Gastroesophageal sphincter (tissue), 4 donors: Measurements from ENCODE around the gene CEP68. TPM values are rescaled to one million over a fixed set of nuclear protein-coding genes. Genes with fewer than 3 reads are reported as not detected.

Experiments used
- ATAC-seq: fragments of 150-250 bp; one replicate; pipeline ENCODE4 v1.9.1; 2016; ENCODE audit warnings: mild to moderate bottlenecking, moderate library complexity
- H3K27ac ChIP-seq, 4 donors: fragments of 200-600 bp; sonication (generic) in 3 of 4; 1 replicate in 3 of 4; 2 replicates in 1 of 4; pipeline ENCODE4 v1.5.1; 2016 to 2019
- H3K27me3 ChIP-seq: fragments of 200-600 bp; sonication (generic); one replicate; pipeline ENCODE4 v1.5.1; 2019
- H3K36me3 ChIP-seq, 2 donors: fragments of 200-600 bp; sonication (generic); one replicate each; pipeline ENCODE4 v1.5.1; 2019; ENCODE audit warnings: control low read depth in 1 of 2
- H3K4me1 ChIP-seq, 3 donors: fragments of 200-600 bp; sonication (generic); 1 replicate in 2 of 3; 2 replicates in 1 of 3; pipeline ENCODE4 v1.5.1; 2016 to 2019; ENCODE audit warnings: control low read depth in 2 of 3
- H3K4me3 ChIP-seq, 2 donors: fragments of 200-600 bp; sonication (generic); one replicate each; pipeline ENCODE4 v1.5.1; 2019; ENCODE audit warnings: mild to moderate bottlenecking in 1 of 2, moderate library complexity in 1 of 2
- H3K9me3 ChIP-seq, 3 donors: fragments of 200-600 bp; sonication (generic); one replicate each; pipeline ENCODE4 v1.5.1; 2017 to 2019; ENCODE audit warnings: control low read depth in 2 of 3
- EP300 ChIP-seq: sonication (generic); formaldehyde crosslinking; IDR thresholded peaks from one replicate; pipeline ENCODE4 v1.6.1; 2017; ENCODE audit warnings: antibody characterized with exemption, mild to moderate bottlenecking
- POLR2A ChIP-seq, 2 donors: fragments of 450-650 bp; IDR thresholded peaks; one replicate each; pipeline ENCODE4 v1.6.1; 2017; ENCODE audit warnings: antibody characterized with exemption in 2 of 2, mild to moderate bottlenecking in 2 of 2, moderate library complexity in 1 of 2
- POLR2AphosphoS5 ChIP-seq: sonication (generic); formaldehyde crosslinking; IDR thresholded peaks from one replicate; pipeline ENCODE4 v1.6.1; 2017; ENCODE audit warnings: antibody characterized with exemption
- WGBS, 2 donors: methylation state at CpG; one replicate each; pipeline ENCODE4 v1.1.5; 2018; ENCODE audit warnings: low coverage in 1 of 2; 5-methylcytosine and 5-hydroxymethylcytosine counted together
- total RNA-seq, 4 donors: library from RNA; depleted of rRNA; stranded (reverse); fragments of >200 nt; gene quantifications; one replicate each; pipeline ENCODE4 v1.1.0, GENCODE V29; 2016
- TF ChIP-seq, protein P1 (sequence below), 4 experiments: fragments of 200-600 bp in 2 of 4; fragments of 450-650 bp in 2 of 4; sonication (generic) in 1 of 4; IDR thresholded peaks; one replicate each; pipeline ENCODE4 v1.5.1; 2017 to 2019; ENCODE audit warnings: antibody characterized with exemption in 4 of 4, mild to moderate bottlenecking in 2 of 4, moderate library complexity in 2 of 4

Gene CEP68
- total RNA-seq, 4 donors from 2014 or later, result 26.3 to 48.9 (median 30.3) TPM

DNA sequence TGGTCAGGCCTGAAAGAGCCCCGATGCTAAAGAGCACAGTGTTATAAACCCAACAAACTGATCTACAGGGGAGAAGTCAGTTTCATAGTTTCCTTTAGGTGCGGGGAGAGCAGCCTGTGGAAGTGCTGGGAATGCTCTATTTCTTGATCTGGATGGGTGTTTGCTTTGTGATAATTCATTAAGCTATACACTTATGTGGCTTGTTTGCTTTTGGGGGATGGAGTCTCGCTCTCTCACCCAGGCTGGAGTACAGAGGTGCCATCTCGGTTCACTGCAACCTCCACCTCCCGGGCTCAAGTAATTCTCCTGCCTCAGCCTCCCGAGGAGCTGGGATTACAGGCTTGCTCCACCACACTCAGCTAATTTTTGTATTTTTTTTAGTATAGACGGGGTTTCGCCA, 30.1 kb upstream of the CEP68 start:
- Histone ChIP-seq H3K9me3 (no peaks in the 10 kb centered on the region), H3K4me3 (no peak overlapping the region), H3K27me3 (no peaks in the 10 kb centered on the region), H3K36me3 (peaks cover 0 to 25% of the 10 kb centered on the region in 2 donors), H3K4me1 (no peaks in the 10 kb centered on the region), H3K27ac (no peak overlapping the region)
- no peak for TF ChIP-seq EP300
- no peak for ATAC-seq
- 93 to 98% methylated on average over 8 of the region's 8 CpGs for WGBS, 2 donors

GRCh38 chr2:65026704-65027464, 29.3 kb upstream of the CEP68 start:
- Histone ChIP-seq H3K27me3 (no peaks in the 10 kb centered on the region), H3K27ac (no peak overlapping the region), H3K4me1 (no peaks in the 10 kb centered on the region), H3K9me3 (no peaks in the 10 kb centered on the region), H3K4me3 (no peak overlapping the region), H3K36me3 (peaks cover 0 to 18% of the 10 kb centered on the region in 2 donors)
- no peak for ATAC-seq
- TF ChIP-seq POLR2AphosphoS5, result no peak
- TF ChIP-seq POLR2A (IDR thresholded peaks at IDR 0.05), result no peak
- TF ChIP-seq EP300, result no peak
- TF ChIP-seq, protein P1, sequence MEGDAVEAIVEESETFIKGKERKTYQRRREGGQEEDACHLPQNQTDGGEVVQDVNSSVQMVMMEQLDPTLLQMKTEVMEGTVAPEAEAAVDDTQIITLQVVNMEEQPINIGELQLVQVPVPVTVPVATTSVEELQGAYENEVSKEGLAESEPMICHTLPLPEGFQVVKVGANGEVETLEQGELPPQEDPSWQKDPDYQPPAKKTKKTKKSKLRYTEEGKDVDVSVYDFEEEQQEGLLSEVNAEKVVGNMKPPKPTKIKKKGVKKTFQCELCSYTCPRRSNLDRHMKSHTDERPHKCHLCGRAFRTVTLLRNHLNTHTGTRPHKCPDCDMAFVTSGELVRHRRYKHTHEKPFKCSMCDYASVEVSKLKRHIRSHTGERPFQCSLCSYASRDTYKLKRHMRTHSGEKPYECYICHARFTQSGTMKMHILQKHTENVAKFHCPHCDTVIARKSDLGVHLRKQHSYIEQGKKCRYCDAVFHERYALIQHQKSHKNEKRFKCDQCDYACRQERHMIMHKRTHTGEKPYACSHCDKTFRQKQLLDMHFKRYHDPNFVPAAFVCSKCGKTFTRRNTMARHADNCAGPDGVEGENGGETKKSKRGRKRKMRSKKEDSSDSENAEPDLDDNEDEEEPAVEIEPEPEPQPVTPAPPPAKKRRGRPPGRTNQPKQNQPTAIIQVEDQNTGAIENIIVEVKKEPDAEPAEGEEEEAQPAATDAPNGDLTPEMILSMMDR (IDR thresholded peaks at IDR 0.05), result no peak
- 100% methylated on average over 2 to 4 of the region's 13 CpGs for WGBS, 2 donors

DNA sequence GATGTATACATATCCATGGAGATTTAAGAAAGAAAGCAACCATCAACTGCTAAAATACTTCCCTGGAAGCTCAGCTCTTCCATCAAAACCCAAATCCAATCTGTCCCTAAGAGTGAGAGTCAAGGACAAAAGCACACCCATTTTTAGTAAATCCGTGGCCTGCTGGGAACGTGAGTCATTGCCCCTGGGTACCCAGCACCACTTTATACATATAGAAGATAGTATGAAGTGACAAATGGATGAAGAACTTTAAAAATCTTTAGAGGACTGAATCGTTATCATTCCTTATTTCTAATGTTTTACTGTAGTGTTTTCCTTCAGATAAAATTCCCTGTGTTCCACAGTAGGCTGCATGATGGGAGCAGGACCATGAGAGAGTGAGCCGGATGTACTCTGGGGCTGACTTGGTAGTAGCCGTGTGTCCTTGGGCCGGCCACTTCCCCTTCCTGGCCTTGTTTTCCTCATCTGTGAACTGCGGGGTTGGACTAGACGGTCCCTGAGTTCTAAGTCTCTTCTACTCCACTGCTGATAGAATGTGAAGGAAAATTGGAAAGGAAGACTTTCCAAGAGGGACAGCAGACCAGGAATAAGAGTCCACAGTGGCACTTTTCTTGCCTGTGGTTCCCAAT, 28.5 kb upstream of the CEP68 start:
- Histone ChIP-seq H3K27ac (no peak overlapping the region), H3K4me1 (no peaks in the 10 kb centered on the region)

DNA sequence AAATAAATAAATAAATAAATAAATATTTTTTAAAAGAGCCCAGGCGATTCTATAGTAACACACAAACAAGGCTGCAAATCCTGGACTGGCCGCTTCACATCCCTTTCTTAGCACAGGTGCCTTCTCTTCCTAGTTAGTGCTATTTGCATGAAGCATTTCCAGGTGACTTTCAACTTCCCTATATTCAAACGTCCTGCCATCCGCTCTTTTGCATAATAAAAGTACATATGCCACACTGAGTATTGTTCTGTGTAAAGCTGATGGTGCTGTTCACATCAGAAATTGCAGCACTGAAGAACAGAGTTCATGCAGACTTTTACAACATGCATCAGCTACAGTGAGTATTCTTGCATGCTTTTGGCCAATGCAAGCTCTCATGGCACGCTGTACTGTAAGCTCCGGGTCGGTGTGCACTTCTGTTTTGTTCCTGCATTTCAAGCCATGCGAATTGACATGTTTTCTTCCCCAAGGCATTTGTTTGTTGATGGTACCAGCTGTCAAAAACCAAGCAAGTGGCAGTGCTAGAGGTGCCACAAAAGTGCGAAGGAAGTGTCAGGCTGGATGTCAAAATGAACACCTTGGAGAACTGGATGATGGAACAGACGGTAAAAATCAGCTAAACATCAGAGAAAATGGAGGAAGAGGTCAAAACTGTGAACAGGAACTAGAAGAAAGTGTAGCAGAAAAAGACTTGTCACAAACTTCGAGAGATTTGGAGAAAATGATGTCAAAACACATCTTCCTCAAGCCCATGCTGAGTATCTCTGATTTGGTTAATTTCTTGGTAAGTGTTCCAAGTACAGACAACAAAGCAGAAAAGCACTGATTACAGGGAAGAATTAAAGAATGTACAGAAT, 25.5 kb upstream of the CEP68 start:
- no peak for ATAC-seq
- H3K4me1 ChIP-seq, result no peaks in the 10 kb centered on the region
- no peaks in the 10 kb centered on the region for H3K9me3 ChIP-seq
- WGBS, 2 donors, result 78 to 79% methylated on average over 8 to 11 of the region's 11 CpGs
- no peak overlapping the region for H3K27ac ChIP-seq
- no peaks in the 10 kb centered on the region for H3K27me3 ChIP-seq
- no peaks in the 10 kb centered on the region for H3K36me3 ChIP-seq
- TF ChIP-seq POLR2A (IDR thresholded peaks at IDR 0.05) (no peak), POLR2AphosphoS5 (no peak), EP300 (no peak)
- TF ChIP-seq, protein P1 (IDR thresholded peaks at IDR 0.05), result no peak
- no peak overlapping the region for H3K4me3 ChIP-seq

More for the DNA sequence above, 28.5 kb upstream of the CEP68 start:
- H3K9me3 ChIP-seq, result no peaks in the 10 kb centered on the region
- H3K4me3 ChIP-seq, result no peak overlapping the region
- 63 to 84% methylated on average over 5 to 8 of the region's 8 CpGs for WGBS, 2 donors
- no peak for ATAC-seq
- H3K36me3 ChIP-seq, result peaks cover 0 to 9% of the 10 kb centered on the region in 2 donors
- TF ChIP-seq POLR2A (IDR thresholded peaks at IDR 0.05) (no peak), POLR2AphosphoS5 (no peak), EP300 (no peak)
- TF ChIP-seq, protein P1 (IDR thresholded peaks at IDR 0.05), result no peak
- no peaks in the 10 kb centered on the region for H3K27me3 ChIP-seq

- Histone ChIP-seq H3K4me1 (no peaks in the 10 kb centered on the region), H3K9me3 (no peaks in the 10 kb centered on the region), H3K4me3 (no peak overlapping the region), H3K27ac (no peak overlapping the region), H3K36me3 (no peaks in the 10 kb centered on the region), H3K27me3 (no peaks in the 10 kb centered on the region)
- no peak for ATAC-seq
- no peak for TF ChIP-seq POLR2AphosphoS5
- no peak for TF ChIP-seq EP300
- TF ChIP-seq POLR2A (IDR thresholded peaks at IDR 0.05), result no peak
- TF ChIP-seq, protein P1 (IDR thresholded peaks at IDR 0.05), result no peak
- 62 to 80% methylated on average over 8 of the region's 8 CpGs for WGBS, 2 donors
Measured at GRCh38 chr2:65031341-65032018, 24.7 kb upstream of the CEP68 start.
